Mesenteric fat pad (tissue), 1 donor: ENCODE measurements around the gene ERAL1. TPM values are rescaled to one million over a fixed set of nuclear protein-coding genes. Genes with fewer than 3 reads are reported as not detected.
"Not testable (repeated sequence)": the region's sequence is repeated elsewhere in the genome, so short reads cannot be mapped to it uniquely, and the experiment has no call there.

Experiments used
- DNase-seq: peaks from one replicate; pipeline ENCODE4 v3.0.0-alpha.2; 2020; ENCODE audit warnings: low spot score
- microRNA-seq: library from miRNA; unstranded; fragments of <30 nt; microRNA quantifications from one replicate; pipeline ENCODE4 v1.2.0, GENCODE V29; 2020; ENCODE audit warnings: borderline number of aligned reads
- total RNA-seq: library from RNA; stranded (reverse); fragmentation: NEBNext Ultra II Directional; extraction: Animal tissue kit (Norgen Biotek cat#: 25700); gene quantifications from one replicate; pipeline ENCODE4 v1.2.1, GENCODE V29; 2021
- donor health status: DM: yes; HTN: yes; CAD: no.

ERAL1 gene
- total RNA-seq, 1 donor from 2014 or later: 26.3 TPM

GRCh38 chr17:28897769-28898526, 43.1 kb downstream of the ERAL1 start:
- DNase-seq: no peak

DNA sequence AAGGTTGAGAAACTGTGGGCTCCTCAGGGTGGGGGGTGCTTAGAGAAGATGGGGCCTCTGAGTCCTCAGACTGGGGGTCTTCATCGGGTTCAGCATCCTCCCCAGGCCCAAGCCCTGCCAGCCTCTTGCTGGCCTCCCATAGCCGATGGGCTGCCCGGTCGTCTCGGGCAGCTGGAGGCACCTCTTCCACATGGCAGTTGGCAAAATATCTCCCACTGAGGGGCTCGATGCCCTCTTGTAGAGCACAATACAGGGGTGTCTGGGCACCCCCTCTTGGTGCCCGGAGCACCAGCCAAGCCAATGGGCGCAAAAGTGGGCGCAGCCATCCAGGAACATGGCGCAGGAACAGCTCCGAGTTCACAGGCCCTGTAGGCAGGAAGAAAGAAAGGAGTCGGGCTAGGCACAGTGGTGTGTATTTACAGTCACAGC, 43.7 kb downstream of the ERAL1 start:
- no peak for DNase-seq

- no peak for DNase-seq
These were observed 44.5 kb downstream of the ERAL1 start for GRCh38 chr17:28899212-28899815.

- DNase-seq: no peak
These were observed 46.3 kb downstream of the ERAL1 start for GRCh38 chr17:28900986-28901726.

DNA sequence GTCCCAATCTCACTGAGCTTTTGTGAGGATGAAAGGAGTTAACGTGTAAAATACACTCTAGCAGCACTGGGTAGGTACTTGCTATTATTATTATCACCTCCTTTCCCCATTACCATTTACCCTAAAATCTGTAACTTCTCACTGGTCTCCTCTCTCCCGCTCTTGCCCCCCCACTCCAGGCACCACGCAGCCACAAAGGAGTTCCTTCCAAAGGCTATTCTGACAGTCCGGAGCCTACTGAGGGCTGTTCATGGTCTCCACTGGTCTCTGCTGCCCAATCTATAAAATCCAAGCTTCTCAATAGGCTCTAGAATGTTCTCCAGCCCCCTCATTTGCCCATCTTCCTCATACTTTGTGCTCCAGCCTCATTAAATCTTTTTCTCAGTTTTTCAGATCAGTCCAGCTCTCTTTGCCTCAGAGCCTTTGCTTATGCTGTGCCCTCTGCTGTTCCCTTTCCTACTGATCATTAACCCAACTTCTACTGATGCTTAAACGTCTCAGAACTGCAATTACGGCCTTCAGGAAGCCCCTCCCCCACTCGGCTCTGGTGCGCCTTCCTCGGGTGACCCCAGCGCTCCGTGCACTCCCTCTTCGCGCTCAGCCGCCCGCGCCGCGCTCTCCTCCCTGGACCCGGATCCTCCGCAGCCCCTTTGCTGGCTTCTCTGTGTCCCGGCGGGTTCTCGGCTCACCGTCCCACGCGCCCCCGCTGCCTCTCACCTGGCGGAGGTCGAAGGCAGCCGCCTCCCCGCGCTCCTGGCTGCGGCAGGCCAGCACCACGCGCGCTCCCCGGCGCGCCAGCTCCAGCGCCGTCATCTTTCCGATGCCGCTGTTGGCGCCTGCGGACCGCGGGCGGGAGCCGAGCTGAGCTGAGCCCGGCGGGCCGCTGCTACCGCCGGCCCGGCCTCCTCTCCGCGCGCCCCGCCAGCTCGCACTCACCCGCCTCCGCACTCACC, 47.3 kb downstream of the ERAL1 start:
- DNase-seq: no peak

DNA sequence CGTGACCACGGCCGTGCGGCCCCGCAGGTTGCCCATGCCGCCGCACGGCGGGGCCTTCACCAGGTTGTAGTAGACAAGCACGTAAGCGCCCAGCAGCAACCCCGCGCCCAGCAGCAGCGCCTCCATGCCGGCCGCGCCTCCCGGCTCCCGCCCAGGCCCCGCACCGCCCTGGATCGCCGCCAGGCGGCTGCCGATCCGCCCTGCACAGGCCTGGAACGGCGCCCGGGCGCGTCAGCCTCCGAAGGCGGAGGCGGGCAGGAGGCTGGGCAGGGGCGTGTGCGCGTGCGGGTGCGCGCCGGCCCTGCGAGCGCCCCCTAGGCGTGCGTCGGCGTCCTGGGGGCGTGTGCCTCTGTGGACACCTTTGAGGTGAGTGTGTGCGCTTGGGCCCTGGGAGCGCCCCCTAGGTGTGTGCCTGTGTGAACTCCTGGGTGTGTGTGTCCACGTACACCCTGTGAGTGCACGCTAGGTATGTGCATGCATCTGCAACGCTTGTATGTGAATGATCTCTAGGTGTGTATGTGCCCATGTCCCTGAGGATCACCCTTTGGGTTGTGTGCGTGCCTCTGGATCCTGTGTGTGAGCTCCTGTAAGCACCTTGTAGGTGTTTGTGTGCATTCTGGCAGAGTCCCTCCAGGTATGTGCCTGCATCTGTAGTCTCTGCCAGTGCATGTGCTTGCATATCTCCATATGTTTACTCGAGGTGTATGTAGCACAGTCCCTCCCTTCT, 48.2 kb downstream of the ERAL1 start, which contains the start of gene DHRS13:
Gene DHRS13 (minus strand): TSS at position 261 of the 727 bp plus-strand sequence. CDS start 135 bp downstream, at position 126.
- DNase-seq: peak; percentile 97

DNA sequence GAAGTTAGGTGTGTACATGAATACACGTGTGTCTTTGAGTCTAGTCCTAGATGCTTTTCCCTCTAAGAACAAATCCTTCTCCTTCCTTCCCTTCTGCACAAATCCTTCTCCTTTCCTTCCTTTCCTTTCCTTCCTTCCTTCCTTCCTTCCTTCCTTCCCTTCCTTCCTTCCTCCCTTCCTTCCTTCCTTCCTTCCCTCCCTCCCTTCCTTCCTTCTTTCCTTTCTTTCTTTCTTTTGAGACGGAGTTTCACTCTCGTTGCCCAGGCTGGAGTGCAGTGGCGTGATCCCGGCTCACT, 48.7 kb downstream of the ERAL1 start:
- DNase-seq: not testable (repeated sequence)

DNA sequence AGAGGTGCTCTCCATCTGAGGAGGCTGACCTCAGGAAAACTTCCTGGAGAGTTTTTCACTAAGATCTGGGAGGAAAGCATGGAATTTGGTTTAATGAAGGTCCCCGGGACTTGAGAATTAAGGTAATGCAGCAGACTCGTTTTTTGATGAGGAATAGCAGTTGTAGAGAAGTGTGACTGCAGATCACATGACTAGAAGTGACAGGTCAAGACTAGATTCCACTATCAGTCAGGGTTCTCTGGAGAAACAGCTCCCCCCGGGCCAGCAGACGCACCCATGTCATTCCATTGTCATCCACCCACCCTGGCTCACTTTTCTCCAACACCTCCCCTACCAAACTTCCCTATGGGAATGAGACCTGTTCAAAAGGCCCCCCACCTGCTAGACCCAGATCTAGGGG, 50.0 kb downstream of the ERAL1 start:
- no peak for DNase-seq

DNA sequence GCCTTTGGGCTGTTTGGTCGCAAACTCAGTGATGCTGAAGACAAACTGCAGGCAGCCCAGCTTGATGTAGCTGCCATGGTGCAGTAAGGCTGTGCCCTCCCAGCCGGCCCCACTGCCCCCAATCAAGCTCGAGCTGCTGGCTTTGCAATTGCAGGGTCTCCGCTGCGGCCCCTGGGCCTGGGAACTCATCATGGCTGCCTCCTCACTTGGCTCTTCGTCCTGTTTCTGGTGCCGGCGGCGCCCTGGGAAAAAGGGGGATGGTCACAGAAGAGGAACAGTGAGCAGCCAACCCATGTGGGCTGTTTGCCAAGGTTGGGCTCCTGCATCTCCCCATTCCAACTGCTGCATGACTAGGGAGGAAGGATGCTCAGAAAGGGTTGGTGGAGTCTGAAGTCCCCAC, 51.5 kb downstream of the ERAL1 start:
- no peak for DNase-seq

- no peak for DNase-seq
These were observed 52.1 kb downstream of the ERAL1 start for GRCh38 chr17:28906706-28907438.

GRCh38 chr17:28907709-28908475, 53.1 kb downstream of the ERAL1 start:
- no peak for DNase-seq

- no peak for DNase-seq
These were observed 53.9 kb downstream of the ERAL1 start for GRCh38 chr17:28908640-28909167.

- no peak for DNase-seq
These were observed 55.7 kb downstream of the ERAL1 start for GRCh38 chr17:28910534-28910933.

Small RNAs within 50 kb of the gene (microRNA-seq; reads per million reads assigned to microRNA genes)
- not detected for gene MIR451B

Other genes starting within 250 kb of the ERAL1 start
- gene RSKR, start 240.8 kb upstream of the ERAL1 start, total RNA-seq: 7.6 TPM
- 163 TPM for gene BLTP2, start 209.9 kb upstream of the ERAL1 start, total RNA-seq
- gene SDF2, start 193.1 kb upstream of the ERAL1 start, total RNA-seq: 41.8 TPM
- 76.6 TPM for gene SUPT6H, start 192.8 kb upstream of the ERAL1 start, total RNA-seq
- gene PROCA1, start 143.1 kb upstream of the ERAL1 start, total RNA-seq: 1.3 TPM
- 43.3 TPM for gene RAB34, start 137.1 kb upstream of the ERAL1 start, total RNA-seq
- gene RPL23A, start 135.0 kb upstream of the ERAL1 start, total RNA-seq: 1,078 TPM
- gene TLCD1, start 128.8 kb upstream of the ERAL1 start, total RNA-seq: 3.4 TPM
- 2.3 TPM for gene NEK8, start 126.2 kb upstream of the ERAL1 start, total RNA-seq
- 17.5 TPM for gene TRAF4, start 111.0 kb upstream of the ERAL1 start, total RNA-seq
- gene FAM222B, start 12.2 kb upstream of the ERAL1 start, total RNA-seq: 32.0 TPM
- gene FLOT2, start 42.7 kb downstream of the ERAL1 start, total RNA-seq: 126 TPM
- 5.5 TPM for gene DHRS13, start 48.1 kb downstream of the ERAL1 start, total RNA-seq
- gene PHF12, start 96.5 kb downstream of the ERAL1 start, total RNA-seq: 29.3 TPM
- not detected for gene SEZ6, start 151.0 kb downstream of the ERAL1 start, total RNA-seq
- 1.3 TPM for gene PIPOX, start 188.1 kb downstream of the ERAL1 start, total RNA-seq